ENCODE data around the gene EXD2.

DNA sequence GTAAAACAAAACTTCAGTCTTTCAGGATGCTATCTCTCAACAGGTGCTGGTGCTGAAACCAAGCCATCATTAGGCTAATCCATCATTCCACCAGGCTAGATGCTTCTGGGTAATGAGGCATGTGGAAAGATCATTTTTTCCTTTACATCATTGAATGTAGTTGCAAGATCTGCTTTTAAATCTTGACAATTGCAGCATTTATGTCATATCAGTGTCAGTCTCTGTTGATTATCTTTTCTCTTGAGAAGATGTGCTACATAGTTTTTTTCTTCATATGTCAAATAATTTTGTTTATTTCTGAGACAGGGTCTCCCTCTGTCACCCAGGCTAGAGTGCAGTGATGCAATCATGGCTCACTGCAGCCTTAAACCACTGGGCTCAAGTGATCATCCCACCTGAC is 16.2 kb upstream of the EXD2 start:
- TF ChIP-seq, protein P1, sequence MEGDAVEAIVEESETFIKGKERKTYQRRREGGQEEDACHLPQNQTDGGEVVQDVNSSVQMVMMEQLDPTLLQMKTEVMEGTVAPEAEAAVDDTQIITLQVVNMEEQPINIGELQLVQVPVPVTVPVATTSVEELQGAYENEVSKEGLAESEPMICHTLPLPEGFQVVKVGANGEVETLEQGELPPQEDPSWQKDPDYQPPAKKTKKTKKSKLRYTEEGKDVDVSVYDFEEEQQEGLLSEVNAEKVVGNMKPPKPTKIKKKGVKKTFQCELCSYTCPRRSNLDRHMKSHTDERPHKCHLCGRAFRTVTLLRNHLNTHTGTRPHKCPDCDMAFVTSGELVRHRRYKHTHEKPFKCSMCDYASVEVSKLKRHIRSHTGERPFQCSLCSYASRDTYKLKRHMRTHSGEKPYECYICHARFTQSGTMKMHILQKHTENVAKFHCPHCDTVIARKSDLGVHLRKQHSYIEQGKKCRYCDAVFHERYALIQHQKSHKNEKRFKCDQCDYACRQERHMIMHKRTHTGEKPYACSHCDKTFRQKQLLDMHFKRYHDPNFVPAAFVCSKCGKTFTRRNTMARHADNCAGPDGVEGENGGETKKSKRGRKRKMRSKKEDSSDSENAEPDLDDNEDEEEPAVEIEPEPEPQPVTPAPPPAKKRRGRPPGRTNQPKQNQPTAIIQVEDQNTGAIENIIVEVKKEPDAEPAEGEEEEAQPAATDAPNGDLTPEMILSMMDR (IDR thresholded peaks at IDR 0.05 in 4 of 5, conservative IDR thresholded peaks at IDR 0.05 in 1 of 5), result no peak
- TF ChIP-seq POLR2A (IDR thresholded peaks at IDR 0.05), result no peak
